Fibroblast of lung (primary cell): Measurements from ENCODE around the gene EGR1. TPM values are rescaled to one million over a fixed set of nuclear protein-coding genes. Genes with fewer than 3 reads are reported as not detected.

Source experiments
- DNase-seq, 2 donors: peaks; one replicate each; pipeline versions ENCODE4 v3.0.0 to v3.0.0-alpha.2; 2010; ENCODE audit warnings: low read depth in 2 of 2
- H2AFZ ChIP-seq: 2 replicates; pipeline ENCODE4 v1.5.1; 2012; ENCODE audit warnings: low read length, control low read depth, inconsistent platforms
- H3K27ac ChIP-seq: 2 replicates; pipeline ENCODE4 v1.5.1; 2011; ENCODE audit warnings: low read length, control low read depth; ENCODE audit not compliant: insufficient read depth
- H3K27me3 ChIP-seq: 2 replicates; pipeline ENCODE4 v1.5.1; 2011; ENCODE audit warnings: mild to moderate bottlenecking, low read length; ENCODE audit not compliant: control insufficient read depth, insufficient read depth
- H3K36me3 ChIP-seq: 2 replicates; pipeline ENCODE4 v1.5.1; 2011; ENCODE audit warnings: low read length; ENCODE audit not compliant: control insufficient read depth, insufficient read depth
- H3K4me1 ChIP-seq: 2 replicates; pipeline ENCODE4 v1.5.1; 2011; ENCODE audit warnings: low read length; ENCODE audit not compliant: control insufficient read depth, insufficient read depth; ENCODE audit errors: extremely low read depth
- H3K4me2 ChIP-seq: 2 replicates; pipeline ENCODE4 v1.5.1; 2011; ENCODE audit warnings: low read length, control low read depth; ENCODE audit not compliant: insufficient read depth; ENCODE audit errors: extremely low read depth
- H3K4me3 ChIP-seq, 4 experiments: fragments of 200-600 bp in 1 of 4; sonication (generic) in 1 of 4; replicated peaks in 1 of 4; 2 replicates each; pipeline ENCODE4 v1.5.1; 2011 to 2016; ENCODE audit warnings: low read length in 4 of 4, low read depth in 3 of 4, mild to moderate bottlenecking in 3 of 4, control low read depth in 2 of 4, inconsistent platforms in 1 of 4, mixed read lengths in 1 of 4; ENCODE audit not compliant: insufficient read depth in 1 of 4; ENCODE audit errors: control extremely low read depth in 1 of 4
- H3K79me2 ChIP-seq: 2 replicates; pipeline ENCODE4 v1.5.1; 2012; ENCODE audit warnings: mild to moderate bottlenecking, low read length, inconsistent platforms; ENCODE audit not compliant: control insufficient read depth, insufficient read depth
- H3K9ac ChIP-seq: 2 replicates; pipeline ENCODE4 v1.5.1; 2011; ENCODE audit warnings: mild to moderate bottlenecking, low read length, control low read depth; ENCODE audit not compliant: insufficient read depth
- H3K9me3 ChIP-seq: 2 replicates; pipeline ENCODE4 v1.5.1; 2012; ENCODE audit warnings: low read depth, low read length; ENCODE audit not compliant: control insufficient read depth, insufficient read depth
- H4K20me1 ChIP-seq: 2 replicates; pipeline ENCODE4 v1.5.1; 2011; ENCODE audit warnings: low read length; ENCODE audit not compliant: control insufficient read depth, insufficient read depth; ENCODE audit errors: extremely low read depth
- CTCF ChIP-seq, 2 donors: IDR thresholded peaks in 1 of 2; conservative IDR thresholded peaks in 1 of 2; 1 replicate in 1 of 2; 2 replicates in 1 of 2; pipeline ENCODE4 v1.5.1; 2011 to 2012; ENCODE audit warnings: low read length in 2 of 2, control low read depth in 1 of 2, inconsistent platforms in 1 of 2, low read depth in 1 of 2, mild to moderate bottlenecking in 1 of 2
- EZH2 ChIP-seq: IDR thresholded peaks from 2 replicates; pipeline ENCODE4 v1.5.1; 2012; ENCODE audit warnings: low read length, control low read depth, mild to moderate bottlenecking; ENCODE audit errors: missing control alignments
- polyA plus RNA-seq, 2 donors: library from polyadenylated mRNA; depleted of rRNA in 1 of 2; stranded (reverse) in 1 of 2; unstranded in 1 of 2; fragments of >200 nt; gene quantifications; 2 replicates each; pipeline ENCODE4 v1.2.1, GENCODE V29; 2011 to 2012; ENCODE audit warnings: missing spikeins in 1 of 2
- total RNA-seq: library from RNA; depleted of rRNA; stranded (reverse); fragments of >200 nt; gene quantifications from 2 replicates; pipeline ENCODE4 v1.2.1, GENCODE V29; 2014

The EGR1 gene
- total and polyA plus RNA-seq, 2 donors (not counting 1 experiment from before 2014, with no cell fraction given), result 5.8 to 8.8 TPM

GRCh38 chr5:138508958-138509357, 43.7 kb downstream of the EGR1 start:
- H3K9ac ChIP-seq, result no peak overlapping the region
- DNase-seq, result no peak
- no peaks in the 10 kb centered on the region for H3K4me1 ChIP-seq
- H3K79me2 ChIP-seq, result no peaks in the 10 kb centered on the region
- no peak overlapping the region for H3K27ac ChIP-seq
- no peak overlapping the region for H3K4me3 ChIP-seq
- no peaks in the 10 kb centered on the region for H4K20me1 ChIP-seq
- H2AFZ ChIP-seq, result no peak overlapping the region
- TF ChIP-seq CTCF (conservative IDR thresholded peaks at IDR 0.05 in 1 of 2, IDR thresholded peaks at IDR 0.05 in 1 of 2; ENCODE audit: low read depth in 1 of 2, low read length in 2 of 2) (no peak), EZH2 (no peak)
- no peaks in the 10 kb centered on the region for H3K27me3 ChIP-seq
- no peaks in the 10 kb centered on the region for H3K9me3 ChIP-seq
- peaks cover 9% of the 10 kb centered on the region for H3K36me3 ChIP-seq
- H3K4me2 ChIP-seq, result no peak overlapping the region

GRCh38 chr5:138514021-138514420, 48.7 kb downstream of the EGR1 start:
- Histone ChIP-seq H3K9ac (no peak overlapping the region), H3K4me1 (no peaks in the 10 kb centered on the region), H3K27me3 (no peaks in the 10 kb centered on the region), H3K79me2 (peaks cover 11% of the 10 kb centered on the region), H3K9me3 (no peaks in the 10 kb centered on the region), H3K27ac (no peak overlapping the region), H3K4me2 (no peak overlapping the region), H2AFZ (no peak overlapping the region), H3K36me3 (peaks cover 16% of the 10 kb centered on the region), H3K4me3 (no peak overlapping the region), H4K20me1 (peaks cover 2% of the 10 kb centered on the region)
- no peak for DNase-seq
- TF ChIP-seq CTCF (conservative IDR thresholded peaks at IDR 0.05 in 1 of 2, IDR thresholded peaks at IDR 0.05 in 1 of 2; ENCODE audit: low read depth in 1 of 2, low read length in 2 of 2) (no peak), EZH2 (no peak)

- Histone ChIP-seq H3K4me2 (no peak overlapping the region), H3K79me2 (peaks cover 21% of the 10 kb centered on the region), H3K4me1 (no peaks in the 10 kb centered on the region), H2AFZ (no peak overlapping the region), H3K9ac (no peak overlapping the region), H3K27me3 (no peaks in the 10 kb centered on the region), H3K4me3 (no peak overlapping the region), H3K27ac (no peak overlapping the region), H4K20me1 (peaks cover 3% of the 10 kb centered on the region), H3K36me3 (peaks cover 16% of the 10 kb centered on the region), H3K9me3 (no peaks in the 10 kb centered on the region)
- DNase-seq, result no peak
- TF ChIP-seq CTCF (conservative IDR thresholded peaks at IDR 0.05 in 1 of 2, IDR thresholded peaks at IDR 0.05 in 1 of 2; ENCODE audit: low read depth in 1 of 2, low read length in 2 of 2) (no peak), EZH2 (no peak)
These were observed 50.4 kb downstream of the EGR1 start for GRCh38 chr5:138515556-138516245.
